ENCODE measurements around the gene OR2V2.

The OR2V2 gene

GRCh38 chr5:181207960-181208253 lies 60.5 kb downstream of the OR2V2 start:
- peak overlapping the region in 1 of 3 experiments; percentile 39 for H3K27ac Mint-ChIP-seq
- no peaks in the 10 kb centered on the region for H3K9me3 Mint-ChIP-seq
- no peak for TF ChIP-seq CTCF (IDR thresholded peaks at IDR 0.05; ENCODE audit: unreplicated experiment in 3 of 3)
- H3K4me1 Mint-ChIP-seq: peaks cover 19% of the 10 kb centered on the region
- H3K27me3 Mint-ChIP-seq (ENCODE audit: low read depth): peaks cover 42% of the 10 kb centered on the region
- H3K4me3 Mint-ChIP-seq: peak overlapping the region; percentile 87 to 89 (median 88)
- H3K36me3 Mint-ChIP-seq (ENCODE audit: low read depth): no peaks in the 10 kb centered on the region

Measured in nephron (organoid).